Neural progenitor cell (in vitro differentiated cells): ENCODE data around the gene APOBEC3G. TPM values are rescaled to one million over a fixed set of nuclear protein-coding genes. Genes with fewer than 3 reads are reported as not detected.
"Not testable (repeated sequence)": the region's sequence is repeated elsewhere in the genome, so short reads cannot be mapped to it uniquely, and the experiment has no call there.

ENCODE experiments used
- DNase-seq: peaks from one replicate; pipeline ENCODE4 v3.0.0-alpha.2; 2016; ENCODE audit warnings: low spot score
- H2AFZ ChIP-seq: fragments of 200-600 bp; sonication (generic); replicated peaks from 2 replicates; pipeline ENCODE4 v1.6.1; 2016; ENCODE audit warnings: antibody characterized with exemption
- H3F3A ChIP-seq: fragments of 200-600 bp; sonication (generic); 2 replicates; pipeline ENCODE4 v1.6.1; 2016; ENCODE audit warnings: antibody characterized with exemption, low read depth
- H3K27ac ChIP-seq: fragments of 200-600 bp; sonication (generic); 2 replicates; pipeline ENCODE4 v1.5.1; 2016; ENCODE audit warnings: mild to moderate bottlenecking
- H3K27me3 ChIP-seq: fragments of 200-600 bp; sonication (generic); 2 replicates; pipeline ENCODE4 v1.6.1; 2016; ENCODE audit warnings: mild to moderate bottlenecking, moderate library complexity
- H3K36me3 ChIP-seq: fragments of 200-600 bp; sonication (generic); 2 replicates; pipeline ENCODE4 v1.5.1; 2016
- H3K4me1 ChIP-seq: fragments of 200-600 bp; sonication (generic); 2 replicates; pipeline ENCODE4 v1.6.1; 2016; ENCODE audit warnings: mixed run types
- H3K4me2 ChIP-seq: fragments of 200-600 bp; sonication (generic); 2 replicates; pipeline ENCODE4 v1.6.1; 2016
- H3K4me3 ChIP-seq: fragments of 200-600 bp; sonication (generic); 2 replicates; pipeline ENCODE4 v1.5.1; 2016
- H3K79me2 ChIP-seq: fragments of 200-600 bp; sonication (generic); 2 replicates; pipeline ENCODE4 v1.6.1; 2016; ENCODE audit warnings: low read depth
- H3K9ac ChIP-seq: fragments of 200-600 bp; sonication (generic); 2 replicates; pipeline ENCODE4 v1.6.1; 2016
- H3K9me3 ChIP-seq: fragments of 200-600 bp; sonication (generic); 2 replicates; pipeline ENCODE4 v1.5.1; 2016; ENCODE audit warnings: low read depth
- H4K20me1 ChIP-seq: fragments of 200-600 bp; sonication (generic); 2 replicates; pipeline ENCODE4 v1.6.1; 2016; ENCODE audit warnings: low read depth
- H3K27ac Mint-ChIP-seq: 3 replicates; pipeline ENCODE4 v1.8.0; 2021; ENCODE audit warnings: mixed read lengths
- H3K27me3 Mint-ChIP-seq: 2 replicates; pipeline ENCODE4 v1.8.0; 2022; ENCODE audit warnings: low read depth, mild to moderate bottlenecking, inconsistent platforms, moderate library complexity, mixed read lengths; ENCODE audit not compliant: insufficient read depth
- H3K36me3 Mint-ChIP-seq: 3 replicates; pipeline ENCODE4 v1.8.0; 2021; ENCODE audit warnings: mixed read lengths
- H3K4me1 Mint-ChIP-seq: 3 replicates; pipeline ENCODE4 v1.8.0; 2021; ENCODE audit warnings: mixed read lengths
- H3K4me3 Mint-ChIP-seq: 3 replicates; pipeline ENCODE4 v1.8.0; 2021; ENCODE audit warnings: mild to moderate bottlenecking, moderate library complexity, mixed read lengths
- H3K9me3 Mint-ChIP-seq: 3 replicates; pipeline ENCODE4 v1.8.0; 2020; ENCODE audit warnings: mixed read lengths
- EZH2 ChIP-seq: fragments of 200-600 bp; sonication (generic); IDR thresholded peaks from 2 replicates; pipeline ENCODE4 v1.6.1; 2017; ENCODE audit warnings: antibody characterized with exemption, mild to moderate bottlenecking, moderate library complexity
- EZH2phosphoT487 ChIP-seq: fragments of 200-600 bp; sonication (generic); IDR thresholded peaks from 2 replicates; pipeline ENCODE4 v1.6.1; 2017; ENCODE audit warnings: antibody characterized with exemption
- total RNA-seq: library from RNA; depleted of rRNA; stranded (reverse); fragments of >200 nt; gene quantifications from 2 replicates; pipeline ENCODE4 v1.2.3, GENCODE V29; 2015; ENCODE audit warnings: low replicate concordance
- TF ChIP-seq, protein P1 (sequence below): fragments of 200-600 bp; sonication (generic); IDR thresholded peaks from 2 replicates; pipeline ENCODE4 v1.5.1; 2017; ENCODE audit warnings: antibody characterized with exemption, mild to moderate bottlenecking

The APOBEC3G gene
- total RNA-seq, 1 donor from 2014 or later: 0.30 TPM

DNA sequence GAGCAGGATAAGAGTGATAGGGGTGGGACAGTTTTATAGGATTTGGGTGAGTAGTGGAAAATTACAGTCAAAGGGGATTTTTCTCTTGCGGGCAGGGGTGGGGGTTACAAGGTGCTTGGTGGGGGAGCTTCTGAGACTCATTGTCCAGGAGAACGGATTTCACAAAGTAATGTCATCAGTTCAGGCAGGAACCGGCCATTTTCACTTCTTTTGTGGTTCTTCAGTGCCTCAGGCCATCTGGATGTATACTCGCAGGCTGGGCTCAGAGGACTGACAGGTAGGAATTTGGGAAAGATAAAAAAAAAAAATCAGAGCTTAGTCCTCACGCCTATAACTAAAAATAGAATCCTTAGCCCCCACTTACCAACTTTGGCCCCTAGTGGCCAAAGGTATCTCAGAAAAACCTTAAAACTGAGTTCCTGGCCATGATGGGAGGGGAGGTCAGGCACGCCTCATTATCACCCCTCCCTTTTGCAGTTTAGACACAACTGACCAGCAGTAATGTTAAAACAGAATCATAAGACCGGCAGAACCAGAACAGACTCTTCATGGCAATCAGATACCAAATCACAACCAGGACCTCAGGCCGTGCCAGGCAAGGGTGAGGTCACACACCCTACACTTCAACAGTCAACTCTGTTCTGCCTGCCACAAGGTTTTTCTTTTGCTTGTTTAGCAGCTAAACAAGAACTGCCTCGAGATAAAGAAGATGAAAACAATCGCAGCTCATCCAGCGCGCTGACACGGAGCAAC, 8.9 kb upstream of the APOBEC3G start:
- Histone ChIP-seq H3K79me2 (no peaks in the 10 kb centered on the region), H3K4me1 (no peaks in the 10 kb centered on the region), H2AFZ (no peak overlapping the region), H3K27ac (no peak overlapping the region), H3K4me2 (no peak overlapping the region), H3K9ac (no peak overlapping the region), H3K27me3 (no peaks in the 10 kb centered on the region), H3F3A (no peaks in the 10 kb centered on the region), H3K4me3 (no peak overlapping the region), H3K36me3 (no peaks in the 10 kb centered on the region), H3K9me3 (no peaks in the 10 kb centered on the region), H4K20me1 (no peaks in the 10 kb centered on the region)
- Mint-ChIP-seq H3K9me3 (no peaks in the 10 kb centered on the region), H3K36me3 (no peaks in the 10 kb centered on the region), H3K4me3 (no peak overlapping the region), H3K27ac (no peak overlapping the region), H3K4me1 (peaks cover 3% of the 10 kb centered on the region), H3K27me3 (peaks cover 9% of the 10 kb centered on the region)
- TF ChIP-seq EZH2 (no peak), EZH2phosphoT487 (no peak)
- TF ChIP-seq, protein P1, sequence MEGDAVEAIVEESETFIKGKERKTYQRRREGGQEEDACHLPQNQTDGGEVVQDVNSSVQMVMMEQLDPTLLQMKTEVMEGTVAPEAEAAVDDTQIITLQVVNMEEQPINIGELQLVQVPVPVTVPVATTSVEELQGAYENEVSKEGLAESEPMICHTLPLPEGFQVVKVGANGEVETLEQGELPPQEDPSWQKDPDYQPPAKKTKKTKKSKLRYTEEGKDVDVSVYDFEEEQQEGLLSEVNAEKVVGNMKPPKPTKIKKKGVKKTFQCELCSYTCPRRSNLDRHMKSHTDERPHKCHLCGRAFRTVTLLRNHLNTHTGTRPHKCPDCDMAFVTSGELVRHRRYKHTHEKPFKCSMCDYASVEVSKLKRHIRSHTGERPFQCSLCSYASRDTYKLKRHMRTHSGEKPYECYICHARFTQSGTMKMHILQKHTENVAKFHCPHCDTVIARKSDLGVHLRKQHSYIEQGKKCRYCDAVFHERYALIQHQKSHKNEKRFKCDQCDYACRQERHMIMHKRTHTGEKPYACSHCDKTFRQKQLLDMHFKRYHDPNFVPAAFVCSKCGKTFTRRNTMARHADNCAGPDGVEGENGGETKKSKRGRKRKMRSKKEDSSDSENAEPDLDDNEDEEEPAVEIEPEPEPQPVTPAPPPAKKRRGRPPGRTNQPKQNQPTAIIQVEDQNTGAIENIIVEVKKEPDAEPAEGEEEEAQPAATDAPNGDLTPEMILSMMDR: peak; percentile 23
- no peak for DNase-seq

DNA sequence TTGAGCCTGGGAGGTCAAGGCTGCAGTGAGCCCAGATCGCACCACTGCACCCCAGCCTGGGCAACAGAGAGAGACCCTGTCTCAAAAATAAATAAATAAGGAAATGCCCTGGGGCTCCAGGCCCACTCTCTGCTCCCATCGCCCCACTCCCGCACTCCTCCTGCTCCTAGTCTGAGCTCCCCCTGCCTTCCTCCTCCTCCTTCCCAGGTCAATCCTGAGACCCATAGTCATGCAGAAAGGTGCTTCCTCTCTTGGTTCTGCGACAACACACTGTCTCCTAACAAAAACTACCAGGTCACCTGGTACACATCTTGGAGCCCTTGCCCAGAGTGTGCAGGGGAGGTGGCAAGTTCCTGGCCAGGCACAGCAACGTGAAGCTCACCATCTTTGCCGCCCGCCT, 6.9 kb upstream of the APOBEC3G start:
- no peaks in the 10 kb centered on the region for H3K9me3 ChIP-seq
- no peak overlapping the region for H3K4me3 ChIP-seq
- H3K9ac ChIP-seq: no peak overlapping the region
- H3K79me2 ChIP-seq: no peaks in the 10 kb centered on the region
- no peak overlapping the region for H3K4me3 Mint-ChIP-seq
- H3K27me3 Mint-ChIP-seq: peaks cover 9% of the 10 kb centered on the region
- H2AFZ ChIP-seq: no peak overlapping the region
- DNase-seq: no peak
- H4K20me1 ChIP-seq: no peaks in the 10 kb centered on the region
- H3K4me2 ChIP-seq: no peak overlapping the region
- H3K27ac Mint-ChIP-seq: no peak overlapping the region
- H3K9me3 Mint-ChIP-seq: no peaks in the 10 kb centered on the region
- no peaks in the 10 kb centered on the region for H3F3A ChIP-seq
- no peaks in the 10 kb centered on the region for H3K36me3 Mint-ChIP-seq
- H3K36me3 ChIP-seq: no peaks in the 10 kb centered on the region
- no peak for TF ChIP-seq EZH2
- no peak for TF ChIP-seq EZH2phosphoT487
- TF ChIP-seq, protein P1: no peak
- no peak overlapping the region for H3K27ac ChIP-seq
- no peaks in the 10 kb centered on the region for H3K4me1 ChIP-seq
- no peaks in the 10 kb centered on the region for H3K27me3 ChIP-seq
- peaks cover 3% of the 10 kb centered on the region for H3K4me1 Mint-ChIP-seq

- not testable (repeated sequence) for H3K36me3 ChIP-seq, H3K4me1 ChIP-seq, H3K4me3 ChIP-seq, H3K27ac Mint-ChIP-seq, H3K27me3 ChIP-seq, H2AFZ ChIP-seq, H3K79me2 ChIP-seq, H4K20me1 ChIP-seq, DNase-seq, H3K9ac ChIP-seq, H3K9me3 ChIP-seq, H3K9me3 Mint-ChIP-seq, H3K27ac ChIP-seq, H3K4me2 ChIP-seq, H3K4me3 Mint-ChIP-seq, H3F3A ChIP-seq, H3K36me3 Mint-ChIP-seq
- Mint-ChIP-seq H3K4me1 (peaks cover 17% of the 10 kb centered on the region), H3K27me3 (peaks cover 11% of the 10 kb centered on the region)
Measured at GRCh38 chr22:39072581-39072981, 4.5 kb upstream of the APOBEC3G start.

- no peaks in the 10 kb centered on the region for H3K9me3 ChIP-seq
- no peaks in the 10 kb centered on the region for H3K79me2 ChIP-seq
- no peaks in the 10 kb centered on the region for H3K9me3 Mint-ChIP-seq
- H3K4me3 Mint-ChIP-seq: no peak overlapping the region
- no peaks in the 10 kb centered on the region for H3K36me3 ChIP-seq
- no peaks in the 10 kb centered on the region for H4K20me1 ChIP-seq
- no peak overlapping the region for H3K4me3 ChIP-seq
- no peaks in the 10 kb centered on the region for H3K36me3 Mint-ChIP-seq
- no peak overlapping the region for H3K27ac Mint-ChIP-seq
- TF ChIP-seq EZH2: no peak
- TF ChIP-seq EZH2phosphoT487: no peak
- TF ChIP-seq, protein P1: no peak
- peaks cover 19% of the 10 kb centered on the region for H3K4me1 Mint-ChIP-seq
- H3K9ac ChIP-seq: no peak overlapping the region
- H3K4me1 ChIP-seq: peaks cover 3% of the 10 kb centered on the region
- H3K4me2 ChIP-seq: no peak overlapping the region
- H3K27ac ChIP-seq: no peak overlapping the region
- no peaks in the 10 kb centered on the region for H3K27me3 ChIP-seq
- DNase-seq: no peak
- no peaks in the 10 kb centered on the region for H3F3A ChIP-seq
- peaks cover 11% of the 10 kb centered on the region for H3K27me3 Mint-ChIP-seq
- no peak overlapping the region for H2AFZ ChIP-seq
Measured at GRCh38 chr22:39073981-39074380, 3.1 kb upstream of the APOBEC3G start.

DNA sequence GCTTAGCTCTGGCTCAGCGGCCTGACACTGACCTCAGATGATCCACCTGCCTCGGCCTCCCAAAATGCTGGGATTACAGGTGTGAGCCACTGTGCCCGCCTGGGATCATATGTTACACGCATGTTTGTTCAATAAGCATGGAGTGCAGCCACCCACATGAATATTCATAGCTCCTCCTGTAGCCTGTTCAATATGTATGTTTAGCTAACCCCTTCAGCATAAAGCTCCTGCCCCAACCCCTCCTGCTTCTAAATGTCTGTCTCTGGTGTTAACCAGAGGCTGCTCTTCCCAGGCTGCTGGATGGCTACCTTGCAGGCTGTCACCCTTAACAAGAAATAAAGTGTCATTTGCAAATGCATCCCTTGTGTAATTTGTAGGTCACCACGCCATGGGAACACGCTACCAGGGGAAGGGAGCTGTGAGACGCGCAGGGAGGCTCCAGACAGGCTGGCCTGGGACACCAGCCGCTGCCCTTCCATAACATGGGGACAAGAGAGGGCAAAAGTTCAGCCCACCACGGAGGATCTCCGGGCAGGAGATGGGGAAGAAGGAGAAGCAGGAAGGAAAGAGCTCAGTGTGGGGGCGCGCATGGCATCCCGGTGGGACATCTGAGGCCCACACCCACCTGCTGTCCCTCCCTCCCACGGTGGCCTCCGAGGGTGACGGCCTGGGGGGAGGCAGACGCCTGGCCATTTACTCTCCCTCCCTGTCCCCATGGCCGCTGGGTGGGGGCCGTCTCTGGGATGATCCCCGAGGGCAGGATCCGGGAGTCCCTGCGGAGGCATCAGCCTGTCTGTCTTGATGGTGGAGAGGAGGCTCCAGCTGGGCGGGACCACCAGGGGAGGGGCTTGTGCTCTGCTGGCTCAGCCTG, 685 bp upstream of the APOBEC3G start:
- not testable (repeated sequence) for H3K36me3 ChIP-seq, H3K27me3 Mint-ChIP-seq, H3K79me2 ChIP-seq, DNase-seq, H3K9ac ChIP-seq, H3K4me3 ChIP-seq, H3K36me3 Mint-ChIP-seq, H3K27ac ChIP-seq, H3F3A ChIP-seq, H3K9me3 ChIP-seq, H4K20me1 ChIP-seq, H3K27me3 ChIP-seq, H3K4me1 ChIP-seq, H2AFZ ChIP-seq, H3K4me2 ChIP-seq, H3K9me3 Mint-ChIP-seq
- peak overlapping the region; percentile 52 for H3K4me3 Mint-ChIP-seq
- H3K4me1 Mint-ChIP-seq: peaks cover 24% of the 10 kb centered on the region
- H3K27ac Mint-ChIP-seq: peak overlapping the region; percentile 78
